Endothelial cell (in vitro differentiated cells): ENCODE measurements around the gene SRD5A2. TPM values are rescaled to one million over a fixed set of nuclear protein-coding genes. Genes with fewer than 3 reads are reported as not detected.

ENCODE experiments used
- DNase-seq: peaks from one replicate; pipeline ENCODE4 v3.0.0; 2021; ENCODE audit warnings: low spot score
- H3K27ac Mint-ChIP-seq: one replicate; pipeline ENCODE4 v1.8.0; 2021; ENCODE audit warnings: mixed read lengths, inconsistent platforms; ENCODE audit not compliant: unreplicated experiment
- H3K27me3 Mint-ChIP-seq: one replicate; pipeline ENCODE4 v1.8.0; 2021; ENCODE audit warnings: mild to moderate bottlenecking, moderate library complexity, mixed read lengths, inconsistent platforms; ENCODE audit not compliant: unreplicated experiment
- H3K36me3 Mint-ChIP-seq: one replicate; pipeline ENCODE4 v1.8.0; 2021; ENCODE audit warnings: mild to moderate bottlenecking, low read depth, mixed read lengths, inconsistent platforms; ENCODE audit not compliant: unreplicated experiment
- H3K4me1 Mint-ChIP-seq: one replicate; pipeline ENCODE4 v1.8.0; 2021; ENCODE audit warnings: mild to moderate bottlenecking, mixed read lengths, inconsistent platforms; ENCODE audit not compliant: unreplicated experiment
- H3K4me3 Mint-ChIP-seq: one replicate; pipeline ENCODE4 v1.8.0; 2021; ENCODE audit warnings: mild to moderate bottlenecking, mixed read lengths, inconsistent platforms; ENCODE audit not compliant: unreplicated experiment
- H3K9me3 Mint-ChIP-seq: one replicate; pipeline ENCODE4 v1.8.0; 2021; ENCODE audit warnings: mixed read lengths, inconsistent platforms; ENCODE audit not compliant: unreplicated experiment
- CTCF ChIP-seq: fragments of 200-600 bp; sonication (generic); IDR thresholded peaks from one replicate; pipeline ENCODE4 v1.5.0; 2021; ENCODE audit warnings: antibody characterized with exemption; ENCODE audit not compliant: unreplicated experiment
- long read RNA-seq: library from polyadenylated mRNA; unstranded; transcript quantifications from one replicate; pipeline ENCODE4 v2.0.0, GENCODE V29; 2020; ENCODE audit not compliant: unreplicated experiment
- total RNA-seq: library from RNA; stranded (reverse); fragmentation: NEBNext Ultra II Directional; extraction: Animal tissue kit (Norgen Biotek cat#: 25700); gene quantifications from one replicate; pipeline ENCODE4 v1.2.1, GENCODE V29; 2021; ENCODE audit not compliant: unreplicated experiment

The SRD5A2 gene
- 0.64 TPM for total RNA-seq
- long read RNA-seq: 0 reads

DNA sequence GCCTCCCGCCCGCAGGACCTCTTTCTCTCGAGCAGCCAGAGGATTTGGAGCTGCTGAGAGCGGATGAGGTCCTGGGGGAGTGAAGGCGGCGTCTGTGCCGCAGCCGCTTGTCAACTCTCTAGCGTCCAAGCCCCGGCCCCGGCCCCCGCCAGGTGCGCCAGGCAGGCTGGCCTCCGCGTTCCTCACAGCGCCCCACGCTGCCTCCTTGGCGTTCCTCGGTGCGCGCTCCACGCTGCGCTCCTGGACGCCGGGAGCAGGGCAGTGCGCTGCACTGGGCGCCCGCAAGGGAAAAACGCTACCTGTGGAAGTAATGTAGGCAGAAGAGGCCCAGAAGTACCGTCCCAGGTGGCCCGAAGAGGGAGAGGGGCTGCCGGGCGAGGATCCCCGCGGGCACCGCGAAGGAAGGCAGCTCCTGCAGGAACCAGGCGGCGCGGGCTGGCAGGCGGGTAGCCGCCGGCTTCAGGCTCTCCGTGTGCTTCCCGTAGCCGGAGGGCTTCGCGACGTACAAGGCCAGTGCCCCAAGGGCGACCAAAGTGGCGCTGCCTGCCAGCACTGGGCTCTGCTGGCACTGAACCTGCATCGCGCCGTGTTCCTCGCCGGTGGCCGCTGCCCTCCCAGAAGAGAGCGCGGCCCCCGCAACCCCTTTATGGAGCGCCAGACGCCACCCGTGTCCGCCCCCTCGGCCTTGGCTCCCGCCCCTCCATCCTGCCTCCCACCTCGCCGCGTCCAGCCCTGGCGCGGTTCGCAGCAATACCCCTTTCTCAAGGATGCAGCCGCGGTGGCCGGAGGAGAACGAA is at the start of gene SRD5A2:
SRD5A2 (minus strand) TSS at position 618 of the 797 bp plus-strand sequence; CDS start at position 580, 38 bp downstream.
- peak within 1 kb of the TSS; percentile 85 for H3K4me3 Mint-ChIP-seq
- no peak within 1 kb of the TSS for H3K27ac Mint-ChIP-seq
- DNase-seq: peak; percentile 38
- H3K4me1 Mint-ChIP-seq: no peaks in the 10 kb centered on the region
- H3K36me3 Mint-ChIP-seq: peaks cover 7% of the 10 kb centered on the region
- TF ChIP-seq CTCF: no peak
- H3K9me3 Mint-ChIP-seq: peaks cover 6% of the 10 kb centered on the region
- H3K27me3 Mint-ChIP-seq: peaks cover 17% of the 10 kb centered on the region

- Mint-ChIP-seq H3K9me3 (no peaks in the 10 kb centered on the region), H3K27ac (no peak overlapping the region), H3K4me1 (no peaks in the 10 kb centered on the region), H3K4me3 (no peak overlapping the region), H3K27me3 (peaks cover 2% of the 10 kb centered on the region), H3K36me3 (no peaks in the 10 kb centered on the region)
- TF ChIP-seq CTCF: no peak
- no peak for DNase-seq
Measured at GRCh38 chr2:31606509-31606908, 25.8 kb upstream of the SRD5A2 start.

DNA sequence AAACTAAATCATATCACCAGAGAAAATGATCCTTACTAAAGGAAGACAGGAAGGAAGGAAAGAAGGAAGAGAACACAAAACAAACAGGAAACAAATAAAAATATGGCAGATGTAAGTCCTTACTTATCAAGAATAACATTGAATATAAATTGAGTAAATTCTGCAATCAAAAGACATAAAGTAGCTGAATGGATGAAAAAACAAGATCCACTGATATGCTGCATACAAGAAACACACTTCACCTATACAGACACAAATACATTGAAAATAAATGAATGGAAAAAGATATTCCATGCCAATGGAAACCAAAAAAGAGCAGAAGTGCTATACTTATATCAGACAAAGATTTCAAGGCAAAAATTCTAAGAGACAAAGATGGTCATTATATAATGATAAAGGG is 18.0 kb upstream of the SRD5A2 start:
- peaks cover under 1% of the 10 kb centered on the region for H3K27me3 Mint-ChIP-seq
- no peaks in the 10 kb centered on the region for H3K36me3 Mint-ChIP-seq
- no peak overlapping the region for H3K27ac Mint-ChIP-seq
- H3K4me3 Mint-ChIP-seq: no peak overlapping the region
- TF ChIP-seq CTCF: no peak
- DNase-seq: no peak
- H3K4me1 Mint-ChIP-seq: no peaks in the 10 kb centered on the region
- no peaks in the 10 kb centered on the region for H3K9me3 Mint-ChIP-seq

DNA sequence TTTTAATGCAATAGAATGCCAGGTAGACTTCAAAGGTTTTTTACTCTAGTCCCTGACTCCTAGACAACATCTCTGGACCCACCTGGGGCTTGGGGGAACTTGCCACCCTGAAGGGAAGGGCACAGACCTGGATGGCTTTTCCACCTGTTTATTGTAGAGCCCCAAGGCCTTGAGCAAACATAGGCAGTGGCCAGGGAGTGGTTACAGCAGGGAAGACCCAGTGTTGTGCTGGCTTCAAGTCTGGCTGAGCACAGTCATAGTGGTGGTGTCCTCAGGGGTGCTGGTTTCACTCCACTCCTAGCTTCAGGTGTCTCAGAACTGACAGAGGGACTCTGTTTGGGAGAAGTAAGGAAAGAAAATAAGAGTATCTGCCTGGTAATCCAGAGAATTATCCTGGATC is 5.5 kb upstream of the SRD5A2 start:
- Mint-ChIP-seq H3K36me3 (peaks cover 7% of the 10 kb centered on the region), H3K4me1 (no peaks in the 10 kb centered on the region), H3K9me3 (peaks cover 6% of the 10 kb centered on the region), H3K4me3 (no peak overlapping the region), H3K27me3 (peaks cover 12% of the 10 kb centered on the region), H3K27ac (no peak overlapping the region)
- no peak for TF ChIP-seq CTCF
- no peak for DNase-seq

- Mint-ChIP-seq H3K9me3 (peaks cover 6% of the 10 kb centered on the region), H3K36me3 (peaks cover 7% of the 10 kb centered on the region), H3K27ac (no peak overlapping the region), H3K4me3 (peak overlapping the region; percentile 81), H3K4me1 (no peaks in the 10 kb centered on the region), H3K27me3 (peaks cover 17% of the 10 kb centered on the region)
- no peak for TF ChIP-seq CTCF
- no peak for DNase-seq
Measured at GRCh38 chr2:31581124-31581795, 522 bp upstream of the SRD5A2 start.
